Activated naive CD8-positive, alpha-beta T cell (primary cell): ENCODE data around the gene KIAA0040.

Experiments used
- H3K27ac Mint-ChIP-seq: one replicate; pipeline ENCODE4 v1.8.0; 2021; ENCODE audit warnings: mixed read lengths
- H3K27me3 Mint-ChIP-seq: one replicate; pipeline ENCODE4 v1.8.0; 2021; ENCODE audit warnings: mixed read lengths
- H3K36me3 Mint-ChIP-seq: one replicate; pipeline ENCODE4 v1.8.0; 2021; ENCODE audit warnings: mixed read lengths
- H3K4me1 Mint-ChIP-seq: one replicate; pipeline ENCODE4 v1.8.0; 2021; ENCODE audit warnings: low read depth, mixed read lengths
- H3K4me3 Mint-ChIP-seq: one replicate; pipeline ENCODE4 v1.8.0; 2021; ENCODE audit warnings: mild to moderate bottlenecking, mixed read lengths
- H3K9me3 Mint-ChIP-seq: one replicate; pipeline ENCODE4 v1.8.0; 2021; ENCODE audit warnings: low read depth, mixed read lengths

The KIAA0040 gene

GRCh38 chr1:175186433-175187160, 6.0 kb downstream of the KIAA0040 start:
- Mint-ChIP-seq H3K36me3 (peaks cover 11% of the 10 kb centered on the region), H3K9me3 (no peaks in the 10 kb centered on the region), H3K27me3 (no peaks in the 10 kb centered on the region), H3K27ac (peak overlapping the region; percentile 76), H3K4me3 (peak overlapping the region; percentile 55), H3K4me1 (peaks cover 96% of the 10 kb centered on the region)

- H3K27ac Mint-ChIP-seq: no peak overlapping the region
- H3K36me3 Mint-ChIP-seq: peaks cover 15% of the 10 kb centered on the region
- H3K9me3 Mint-ChIP-seq: no peaks in the 10 kb centered on the region
- H3K4me3 Mint-ChIP-seq: peak overlapping the region; percentile 33
- peaks cover 95% of the 10 kb centered on the region for H3K4me1 Mint-ChIP-seq
- H3K27me3 Mint-ChIP-seq: no peaks in the 10 kb centered on the region
Observed at GRCh38 chr1:175185903-175186302, 6.7 kb downstream of the KIAA0040 start.

- peaks cover 17% of the 10 kb centered on the region for H3K36me3 Mint-ChIP-seq
- no peaks in the 10 kb centered on the region for H3K9me3 Mint-ChIP-seq
- no peak overlapping the region for H3K27ac Mint-ChIP-seq
- no peak overlapping the region for H3K4me3 Mint-ChIP-seq
- H3K27me3 Mint-ChIP-seq: no peaks in the 10 kb centered on the region
- peaks cover 91% of the 10 kb centered on the region for H3K4me1 Mint-ChIP-seq
Observed at GRCh38 chr1:175183586-175183985, 9.0 kb downstream of the KIAA0040 start.

GRCh38 chr1:175182201-175182746, 10.3 kb downstream of the KIAA0040 start:
- no peaks in the 10 kb centered on the region for H3K9me3 Mint-ChIP-seq
- H3K27me3 Mint-ChIP-seq: no peaks in the 10 kb centered on the region
- H3K27ac Mint-ChIP-seq: peak overlapping the region; percentile 51
- H3K4me3 Mint-ChIP-seq: no peak overlapping the region
- H3K4me1 Mint-ChIP-seq: peaks cover 84% of the 10 kb centered on the region
- H3K36me3 Mint-ChIP-seq: peaks cover 18% of the 10 kb centered on the region

GRCh38 chr1:175179837-175180590, 12.6 kb downstream of the KIAA0040 start:
- Mint-ChIP-seq H3K4me3 (no peak overlapping the region), H3K9me3 (no peaks in the 10 kb centered on the region), H3K27ac (no peak overlapping the region), H3K4me1 (peaks cover 72% of the 10 kb centered on the region), H3K27me3 (no peaks in the 10 kb centered on the region), H3K36me3 (peaks cover 17% of the 10 kb centered on the region)

GRCh38 chr1:175178456-175178855, 14.1 kb downstream of the KIAA0040 start:
- no peaks in the 10 kb centered on the region for H3K9me3 Mint-ChIP-seq
- H3K4me3 Mint-ChIP-seq: no peak overlapping the region
- no peaks in the 10 kb centered on the region for H3K27me3 Mint-ChIP-seq
- no peak overlapping the region for H3K27ac Mint-ChIP-seq
- H3K4me1 Mint-ChIP-seq: peaks cover 67% of the 10 kb centered on the region
- peaks cover 19% of the 10 kb centered on the region for H3K36me3 Mint-ChIP-seq

- H3K9me3 Mint-ChIP-seq: no peaks in the 10 kb centered on the region
- H3K36me3 Mint-ChIP-seq: peaks cover 20% of the 10 kb centered on the region
- no peaks in the 10 kb centered on the region for H3K27me3 Mint-ChIP-seq
- no peak overlapping the region for H3K4me3 Mint-ChIP-seq
- H3K27ac Mint-ChIP-seq: no peak overlapping the region
- H3K4me1 Mint-ChIP-seq: peaks cover 64% of the 10 kb centered on the region
Observed at GRCh38 chr1:175178056-175178455, 14.5 kb downstream of the KIAA0040 start.

- Mint-ChIP-seq H3K4me3 (no peak overlapping the region), H3K4me1 (peaks cover 59% of the 10 kb centered on the region), H3K9me3 (no peaks in the 10 kb centered on the region), H3K36me3 (peaks cover 17% of the 10 kb centered on the region), H3K27ac (no peak overlapping the region), H3K27me3 (no peaks in the 10 kb centered on the region)
Observed at GRCh38 chr1:175176246-175176645, 16.3 kb downstream of the KIAA0040 start.

GRCh38 chr1:175174309-175175102, 18.1 kb downstream of the KIAA0040 start:
- H3K27ac Mint-ChIP-seq: peak overlapping the region; percentile 46

GRCh38 chr1:175173531-175173930, 19.0 kb downstream of the KIAA0040 start:
- Mint-ChIP-seq H3K27me3 (no peaks in the 10 kb centered on the region), H3K27ac (no peak overlapping the region), H3K4me1 (peaks cover 62% of the 10 kb centered on the region), H3K4me3 (no peak overlapping the region), H3K36me3 (peaks cover 19% of the 10 kb centered on the region), H3K9me3 (no peaks in the 10 kb centered on the region)

More at GRCh38 chr1:175174309-175175102, 18.1 kb downstream of the KIAA0040 start:
- Mint-ChIP-seq H3K9me3 (no peaks in the 10 kb centered on the region), H3K4me1 (peaks cover 63% of the 10 kb centered on the region), H3K27me3 (no peaks in the 10 kb centered on the region), H3K4me3 (no peak overlapping the region), H3K36me3 (peaks cover 18% of the 10 kb centered on the region)

GRCh38 chr1:175172503-175172902, 20.1 kb downstream of the KIAA0040 start:
- Mint-ChIP-seq H3K4me1 (peaks cover 62% of the 10 kb centered on the region), H3K36me3 (peaks cover 19% of the 10 kb centered on the region), H3K4me3 (no peak overlapping the region), H3K27me3 (no peaks in the 10 kb centered on the region), H3K27ac (no peak overlapping the region), H3K9me3 (no peaks in the 10 kb centered on the region)

GRCh38 chr1:175171036-175171913, 21.3 kb downstream of the KIAA0040 start:
- peaks cover 55% of the 10 kb centered on the region for H3K4me1 Mint-ChIP-seq
- H3K36me3 Mint-ChIP-seq: peaks cover 19% of the 10 kb centered on the region
- H3K9me3 Mint-ChIP-seq: no peaks in the 10 kb centered on the region
- H3K27me3 Mint-ChIP-seq: no peaks in the 10 kb centered on the region
- no peak overlapping the region for H3K4me3 Mint-ChIP-seq
- H3K27ac Mint-ChIP-seq: peak overlapping the region; percentile 42

- Mint-ChIP-seq H3K4me1 (peaks cover 47% of the 10 kb centered on the region), H3K36me3 (peaks cover 17% of the 10 kb centered on the region), H3K9me3 (no peaks in the 10 kb centered on the region), H3K27me3 (no peaks in the 10 kb centered on the region), H3K27ac (peak overlapping the region; percentile 73), H3K4me3 (no peak overlapping the region)
Observed at GRCh38 chr1:175169286-175170018, 23.1 kb downstream of the KIAA0040 start.
